ENCODE measurements around the gene RRM2.

The RRM2 gene

GRCh38 chr2:10078001-10078400 lies 44.5 kb upstream of the RRM2 start:
- Histone ChIP-seq H3K27me3 (replicated peaks; ENCODE audit: insufficient read depth, low read length) (peaks cover 62% of the 10 kb centered on the region), H3K79me2 (ENCODE audit: low read length) (no peaks in the 10 kb centered on the region), H3K27ac (ENCODE audit: low read length) (no peak overlapping the region), H3K4me3 (ENCODE audit: low read length) (no peak overlapping the region), H3K9me3 (replicated peaks; ENCODE audit: insufficient read depth, low read length) (no peaks in the 10 kb centered on the region), H3K9me2 (replicated peaks; ENCODE audit: insufficient read depth, low read length) (no peaks in the 10 kb centered on the region), H3F3A (ENCODE audit: insufficient read depth, low read length) (no peaks in the 10 kb centered on the region), H4K20me1 (ENCODE audit: insufficient read depth, low read length) (no peaks in the 10 kb centered on the region; the same call in 1 of the 2 replicates), H3K9ac (ENCODE audit: low read length) (no peak overlapping the region), H3K4me2 (ENCODE audit: low read depth, low read length) (no peak overlapping the region), H3K36me3 (replicated peaks; ENCODE audit: insufficient read depth, low read length) (no peaks in the 10 kb centered on the region), H2AFZ (ENCODE audit: low read length) (no peak overlapping the region), H3K4me1 (ENCODE audit: low read length) (no peaks in the 10 kb centered on the region)
- no peak for DNase-seq
- TF ChIP-seq EZH2phosphoT487 (IDR thresholded peaks at IDR 0.05; ENCODE audit: low read length) (no peak), CTCF (IDR thresholded peaks at IDR 0.05; ENCODE audit: low read length) (no peak), EZH2 (optimal IDR thresholded peaks at IDR 0.05; ENCODE audit: low read depth, low read length) (no peak)

- Histone ChIP-seq H3K27ac (ENCODE audit: low read length) (no peak overlapping the region), H3K9me2 (replicated peaks; ENCODE audit: insufficient read depth, low read length) (no peaks in the 10 kb centered on the region), H3K4me2 (ENCODE audit: low read depth, low read length) (no peak overlapping the region), H4K20me1 (ENCODE audit: insufficient read depth, low read length) (no peaks in the 10 kb centered on the region; the same call in 1 of the 2 replicates), H3K27me3 (replicated peaks; ENCODE audit: insufficient read depth, low read length) (peaks cover 56% of the 10 kb centered on the region), H3K79me2 (ENCODE audit: low read length) (no peaks in the 10 kb centered on the region), H3K9me3 (replicated peaks; ENCODE audit: insufficient read depth, low read length) (no peaks in the 10 kb centered on the region), H3K4me3 (ENCODE audit: low read length) (no peak overlapping the region), H3K9ac (ENCODE audit: low read length) (no peak overlapping the region), H3K36me3 (replicated peaks; ENCODE audit: insufficient read depth, low read length) (no peaks in the 10 kb centered on the region), H3K4me1 (ENCODE audit: low read length) (no peaks in the 10 kb centered on the region), H3F3A (ENCODE audit: insufficient read depth, low read length) (no peaks in the 10 kb centered on the region), H2AFZ (ENCODE audit: low read length) (no peak overlapping the region)
- no peak for DNase-seq
- no peak for TF ChIP-seq EZH2phosphoT487 (IDR thresholded peaks at IDR 0.05; ENCODE audit: low read length)
- no peak for TF ChIP-seq EZH2 (optimal IDR thresholded peaks at IDR 0.05; ENCODE audit: low read depth, low read length)
- no peak for TF ChIP-seq CTCF (IDR thresholded peaks at IDR 0.05; ENCODE audit: low read length)
Observed at GRCh38 chr2:10078704-10079265, 43.8 kb upstream of the RRM2 start.

- Histone ChIP-seq H3K36me3 (replicated peaks; ENCODE audit: insufficient read depth, low read length) (no peaks in the 10 kb centered on the region), H2AFZ (ENCODE audit: low read length) (no peak overlapping the region), H3F3A (ENCODE audit: insufficient read depth, low read length) (no peaks in the 10 kb centered on the region), H3K9ac (ENCODE audit: low read length) (no peak overlapping the region), H3K27me3 (replicated peaks; ENCODE audit: insufficient read depth, low read length) (peaks cover 51% of the 10 kb centered on the region), H3K4me2 (ENCODE audit: low read depth, low read length) (no peak overlapping the region), H3K4me1 (ENCODE audit: low read length) (no peaks in the 10 kb centered on the region), H3K9me2 (replicated peaks; ENCODE audit: insufficient read depth, low read length) (no peaks in the 10 kb centered on the region), H3K27ac (ENCODE audit: low read length) (no peak overlapping the region), H3K9me3 (replicated peaks; ENCODE audit: insufficient read depth, low read length) (no peaks in the 10 kb centered on the region), H4K20me1 (ENCODE audit: insufficient read depth, low read length) (no peaks in the 10 kb centered on the region; the same call in 1 of the 2 replicates), H3K4me3 (ENCODE audit: low read length) (no peak overlapping the region), H3K79me2 (ENCODE audit: low read length) (no peaks in the 10 kb centered on the region)
- TF ChIP-seq EZH2 (optimal IDR thresholded peaks at IDR 0.05; ENCODE audit: low read depth, low read length) = no peak
- no peak for TF ChIP-seq CTCF (IDR thresholded peaks at IDR 0.05; ENCODE audit: low read length)
- TF ChIP-seq EZH2phosphoT487 (IDR thresholded peaks at IDR 0.05; ENCODE audit: low read length) = no peak
- no peak for DNase-seq
Observed at GRCh38 chr2:10079266-10079869, 43.2 kb upstream of the RRM2 start.

Measured in MM.1S (cell line).